Measurements from ENCODE around the gene ETNK2.
"Not testable (repeated sequence)": the region's sequence is repeated elsewhere in the genome, so short reads cannot be mapped to it uniquely, and the experiment has no call there.

Gene ETNK2

GRCh38 chr1:204093781-204094180, 58.1 kb downstream of the ETNK2 start:
- DNase-seq = no peak

- no peak for DNase-seq
Measured at GRCh38 chr1:204093421-204093717, 58.5 kb downstream of the ETNK2 start.

- no peak for DNase-seq
Measured at GRCh38 chr1:204092632-204093420, 59.0 kb downstream of the ETNK2 start.

- no peak for DNase-seq
Measured at GRCh38 chr1:204091787-204092312, 60.0 kb downstream of the ETNK2 start.

GRCh38 chr1:204091066-204091465, 60.8 kb downstream of the ETNK2 start:
- DNase-seq = no peak

GRCh38 chr1:204090132-204090531, 61.7 kb downstream of the ETNK2 start:
- DNase-seq = not testable (repeated sequence)

GRCh38 chr1:204089044-204089751, 62.6 kb downstream of the ETNK2 start:
- peak; percentile 57 for DNase-seq

- no peak for DNase-seq
Measured at GRCh38 chr1:204088596-204088995, 63.2 kb downstream of the ETNK2 start.

GRCh38 chr1:204087893-204088528, 63.8 kb downstream of the ETNK2 start:
- DNase-seq = no peak

- DNase-seq = no peak
Measured at GRCh38 chr1:204087181-204087892, 64.5 kb downstream of the ETNK2 start.

- DNase-seq = no peak
Measured at GRCh38 chr1:204085876-204086275, 66.0 kb downstream of the ETNK2 start.

- no peak for DNase-seq
Measured at GRCh38 chr1:204084247-204084772, 67.5 kb downstream of the ETNK2 start.

GRCh38 chr1:204083491-204083890, 68.4 kb downstream of the ETNK2 start:
- no peak for DNase-seq

GRCh38 chr1:204081791-204082513, 69.9 kb downstream of the ETNK2 start:
- DNase-seq = no peak

GRCh38 chr1:204081164-204081790, 70.6 kb downstream of the ETNK2 start:
- DNase-seq = no peak

All from HCEC 1CT (cell line).